Measurements from ENCODE around the gene COL20A1. TPM values are rescaled to one million over a fixed set of nuclear protein-coding genes. Genes with fewer than 3 reads are reported as not detected.
"Not testable (repeated sequence)": the region's sequence is repeated elsewhere in the genome, so short reads cannot be mapped to it uniquely, and the experiment has no call there.

COL20A1 gene
- polyA plus RNA-seq, 6 donors from 2014 or later = not detected

DNA sequence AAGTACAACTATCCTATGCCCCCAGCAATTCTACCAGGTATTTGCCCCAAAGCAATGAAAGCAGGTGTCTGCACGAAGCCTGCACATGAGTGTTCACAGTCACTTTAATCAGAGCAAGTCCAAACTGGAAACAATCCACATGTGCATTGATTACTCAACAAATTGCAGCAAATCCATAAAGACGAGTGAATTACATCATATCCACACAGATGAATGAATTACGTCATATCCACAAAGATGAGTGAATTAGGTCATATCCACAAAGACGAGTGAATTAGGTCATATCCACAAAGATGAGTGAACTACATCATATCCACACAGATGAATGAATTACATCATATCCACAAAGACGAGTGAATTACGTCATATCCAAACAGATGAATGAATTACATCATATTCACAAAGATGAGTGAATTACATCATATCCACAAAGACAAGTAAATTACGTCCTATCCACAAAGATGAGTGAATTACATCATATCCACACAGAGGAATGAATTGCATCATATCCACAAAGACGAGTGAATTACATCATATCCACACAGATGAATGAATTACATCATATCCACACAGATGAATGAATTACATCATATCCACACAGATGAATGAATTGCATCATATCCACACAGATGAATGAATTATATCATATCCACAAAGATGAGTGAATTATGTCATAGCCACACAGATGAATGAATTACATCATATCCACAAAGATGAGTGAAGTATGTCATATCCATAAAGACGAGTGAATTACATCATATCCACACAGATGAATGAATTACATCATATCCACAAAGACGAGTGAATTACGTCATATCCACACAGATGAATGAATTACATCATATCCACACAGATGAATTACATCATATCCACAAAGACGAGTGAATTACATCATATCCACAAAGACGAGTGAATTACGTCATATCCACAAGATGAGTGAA is 46.4 kb downstream of the COL20A1 start:
- H3K4me3 Mint-ChIP-seq; ATAC-seq (ENCODE audit: low read depth in 2 of 2); DNase-seq; H3K27ac Mint-ChIP-seq; H3K9me3 Mint-ChIP-seq; H3K36me3 Mint-ChIP-seq; H3K4me1 Mint-ChIP-seq: not testable (repeated sequence)
- H3K27me3 Mint-ChIP-seq = peaks cover 43 to 54% (median 43%) of the 10 kb centered on the region in 3 donors

DNA sequence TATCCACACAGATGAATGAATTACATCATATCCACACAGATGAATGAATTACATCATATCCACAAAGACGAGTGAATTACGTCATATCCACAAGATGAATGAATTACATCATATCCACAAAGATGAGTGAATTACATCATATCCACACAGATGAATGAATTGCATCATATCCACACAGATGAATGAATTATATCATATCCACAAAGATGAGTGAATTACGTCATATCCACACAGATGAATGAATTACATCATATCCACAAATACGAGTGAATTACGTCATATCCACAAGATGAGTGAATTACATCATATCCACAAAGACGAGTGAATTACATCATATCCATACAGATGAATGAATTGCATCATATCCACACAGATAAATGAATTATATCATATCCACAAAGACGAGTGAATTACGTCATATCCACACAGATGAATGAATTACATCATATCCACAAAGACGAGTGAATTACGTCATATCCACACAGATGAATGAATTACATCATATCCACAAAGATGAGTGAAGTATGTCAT is 47.2 kb downstream of the COL20A1 start:
- not testable (repeated sequence) for ATAC-seq (ENCODE audit: low read depth in 2 of 2); H3K4me1 Mint-ChIP-seq; H3K4me3 Mint-ChIP-seq; DNase-seq; H3K36me3 Mint-ChIP-seq; H3K9me3 Mint-ChIP-seq; H3K27ac Mint-ChIP-seq
- peaks cover 38 to 54% (median 41%) of the 10 kb centered on the region in 3 donors for H3K27me3 Mint-ChIP-seq

DNA sequence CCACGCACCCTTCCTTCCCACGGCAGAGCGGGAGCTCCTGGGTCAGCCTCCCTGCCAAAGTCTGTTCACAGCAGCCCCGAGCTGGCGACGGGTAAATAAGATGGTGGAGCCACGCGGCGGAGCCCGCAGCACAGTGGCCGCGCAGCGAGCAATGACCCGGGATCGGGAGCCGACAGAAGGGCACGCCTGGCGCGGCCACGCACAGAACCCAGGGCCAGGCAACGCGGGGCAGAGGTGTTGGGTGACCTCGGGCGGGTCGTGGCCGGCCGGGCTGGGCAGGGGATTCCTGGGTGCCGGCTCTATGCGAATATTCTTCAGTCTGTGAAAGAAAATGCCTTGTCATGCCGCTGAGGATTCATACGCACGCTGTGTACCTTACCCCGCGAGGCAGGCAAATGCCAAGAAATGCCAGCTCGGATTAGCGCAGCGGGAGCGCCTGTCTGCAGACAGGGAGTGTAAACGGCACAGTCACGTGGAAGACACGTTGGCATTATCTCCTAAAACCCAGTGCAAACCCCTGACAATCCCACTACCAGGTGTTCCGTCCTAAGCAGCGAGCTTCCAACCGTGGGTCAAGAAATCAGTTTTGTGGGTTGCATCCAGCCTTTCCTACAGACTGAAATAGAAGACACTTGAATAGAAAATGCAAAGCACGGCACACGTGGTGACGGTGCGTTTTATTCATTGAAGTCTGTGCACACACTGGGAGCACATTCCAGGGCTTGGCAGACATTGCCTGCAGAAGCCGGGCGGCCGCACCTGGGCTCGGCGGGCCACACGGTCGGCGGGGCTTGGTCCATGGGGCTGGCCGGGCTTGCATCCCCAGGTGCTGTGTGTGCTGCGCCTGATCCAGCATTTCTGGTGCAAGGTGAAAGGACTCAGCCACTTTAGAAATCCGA is 49.8 kb downstream of the COL20A1 start:
- ATAC-seq (ENCODE audit: low read depth in 2 of 2) (no peak), DNase-seq (no peak)
- Mint-ChIP-seq H3K27ac (no peak overlapping the region), H3K4me3 (no peak overlapping the region), H3K27me3 (peaks cover 22 to 30% (median 24%) of the 10 kb centered on the region in 3 donors), H3K4me1 (no peaks in the 10 kb centered on the region), H3K36me3 (no peaks in the 10 kb centered on the region), H3K9me3 (no peaks in the 10 kb centered on the region)

- H3K27me3 Mint-ChIP-seq = peaks cover 14 to 21% (median 18%) of the 10 kb centered on the region in 3 donors
- ATAC-seq (ENCODE audit: low read depth in 2 of 2) (no peak), DNase-seq (no peak)
- no peaks in the 10 kb centered on the region for H3K9me3 Mint-ChIP-seq
- no peaks in the 10 kb centered on the region for H3K36me3 Mint-ChIP-seq
- H3K27ac Mint-ChIP-seq = no peak overlapping the region
- H3K4me3 Mint-ChIP-seq = no peak overlapping the region
- no peaks in the 10 kb centered on the region for H3K4me1 Mint-ChIP-seq
Observed at GRCh38 chr20:63343460-63344445, 50.8 kb downstream of the COL20A1 start.

DNA sequence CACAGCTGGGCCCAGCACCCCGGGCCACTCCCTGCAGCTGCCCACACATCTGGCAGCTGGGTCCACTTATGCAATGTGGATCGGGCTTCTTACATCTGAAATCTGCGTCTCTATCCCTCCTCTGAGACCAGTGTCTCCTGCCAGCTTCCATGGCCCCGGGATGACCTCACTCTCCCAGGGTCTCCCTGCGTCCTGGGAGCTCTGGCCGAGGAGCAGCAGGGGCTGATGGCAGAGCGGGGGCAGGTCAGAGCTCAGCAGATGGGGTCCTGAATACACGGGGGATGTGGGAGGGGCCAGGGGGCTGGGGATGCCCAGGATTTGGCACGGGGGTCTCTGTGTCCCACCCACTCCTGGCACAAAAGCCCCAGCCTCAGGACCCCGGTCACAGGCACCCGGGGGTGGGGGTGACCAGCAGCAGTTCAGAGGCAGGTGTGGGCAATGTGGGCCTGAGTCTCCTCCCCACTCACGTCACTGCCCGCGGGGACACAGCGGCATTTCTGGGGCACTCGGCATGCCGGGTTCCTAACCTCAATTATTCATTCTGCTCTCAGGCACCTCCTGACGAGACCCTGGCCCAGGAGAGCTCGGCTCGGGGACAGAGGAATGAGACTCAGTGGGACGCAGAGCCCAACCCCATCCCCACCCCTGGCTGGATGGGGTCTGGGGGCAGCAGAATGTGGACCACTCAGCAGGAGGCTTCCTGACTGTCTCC is 51.8 kb downstream of the COL20A1 start:
- H3K36me3 Mint-ChIP-seq = no peaks in the 10 kb centered on the region
- H3K4me1 Mint-ChIP-seq = no peaks in the 10 kb centered on the region
- DNase-seq = no peak
- H3K27me3 Mint-ChIP-seq = peaks cover 10 to 19% (median 15%) of the 10 kb centered on the region in 3 donors
- no peak overlapping the region for H3K27ac Mint-ChIP-seq
- no peak for ATAC-seq (ENCODE audit: low read depth in 2 of 2)
- H3K4me3 Mint-ChIP-seq = no peak overlapping the region
- no peaks in the 10 kb centered on the region for H3K9me3 Mint-ChIP-seq

DNA sequence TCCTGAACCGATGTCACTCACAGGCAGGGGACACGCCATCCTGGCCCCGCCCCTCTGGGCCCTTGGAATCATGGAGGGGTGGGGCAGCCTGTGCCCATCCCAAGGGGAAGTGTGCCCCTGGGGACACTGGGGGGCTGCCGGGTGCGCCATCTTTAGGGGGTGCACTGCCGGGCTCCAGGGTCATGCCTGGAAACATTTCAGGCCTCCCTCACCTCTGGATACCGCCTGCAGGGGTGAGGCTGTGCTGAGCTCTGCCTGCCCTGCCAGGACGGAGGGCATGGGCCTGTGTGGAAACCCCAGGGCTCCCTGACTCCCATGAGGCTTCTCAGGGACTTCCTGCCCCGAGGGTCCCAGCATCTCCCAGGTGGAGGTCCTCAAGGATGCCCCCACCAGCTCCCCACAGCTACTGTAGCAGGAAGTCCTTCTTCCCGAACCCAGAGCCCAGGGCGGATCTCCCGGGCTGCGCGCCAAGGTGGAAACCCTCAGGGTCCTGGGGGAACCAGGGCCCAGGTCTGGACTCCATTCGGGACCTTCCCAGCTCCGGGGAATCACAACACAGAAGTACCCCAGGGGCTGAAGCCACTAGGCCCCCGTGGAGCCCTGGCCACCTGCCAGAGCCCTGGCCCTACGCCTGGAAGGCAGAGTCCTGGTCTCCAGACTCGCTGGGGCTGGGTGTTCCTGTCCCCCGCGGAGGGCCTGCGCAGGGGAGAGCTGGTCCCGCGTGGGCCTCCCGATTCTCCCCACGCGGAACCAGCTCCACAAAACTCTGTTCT is 52.5 kb downstream of the COL20A1 start:
- Mint-ChIP-seq H3K36me3 (no peaks in the 10 kb centered on the region), H3K4me1 (peaks cover 0 to 4% (median 0%) of the 10 kb centered on the region in 3 donors), H3K9me3 (peaks cover 0 to 4% (median 0%) of the 10 kb centered on the region in 7 donors), H3K27me3 (peaks cover 10 to 19% (median 15%) of the 10 kb centered on the region in 3 donors), H3K27ac (no peak overlapping the region), H3K4me3 (no peak overlapping the region)
- ATAC-seq (ENCODE audit: low read depth in 2 of 2) (no peak), DNase-seq (no peak)

DNA sequence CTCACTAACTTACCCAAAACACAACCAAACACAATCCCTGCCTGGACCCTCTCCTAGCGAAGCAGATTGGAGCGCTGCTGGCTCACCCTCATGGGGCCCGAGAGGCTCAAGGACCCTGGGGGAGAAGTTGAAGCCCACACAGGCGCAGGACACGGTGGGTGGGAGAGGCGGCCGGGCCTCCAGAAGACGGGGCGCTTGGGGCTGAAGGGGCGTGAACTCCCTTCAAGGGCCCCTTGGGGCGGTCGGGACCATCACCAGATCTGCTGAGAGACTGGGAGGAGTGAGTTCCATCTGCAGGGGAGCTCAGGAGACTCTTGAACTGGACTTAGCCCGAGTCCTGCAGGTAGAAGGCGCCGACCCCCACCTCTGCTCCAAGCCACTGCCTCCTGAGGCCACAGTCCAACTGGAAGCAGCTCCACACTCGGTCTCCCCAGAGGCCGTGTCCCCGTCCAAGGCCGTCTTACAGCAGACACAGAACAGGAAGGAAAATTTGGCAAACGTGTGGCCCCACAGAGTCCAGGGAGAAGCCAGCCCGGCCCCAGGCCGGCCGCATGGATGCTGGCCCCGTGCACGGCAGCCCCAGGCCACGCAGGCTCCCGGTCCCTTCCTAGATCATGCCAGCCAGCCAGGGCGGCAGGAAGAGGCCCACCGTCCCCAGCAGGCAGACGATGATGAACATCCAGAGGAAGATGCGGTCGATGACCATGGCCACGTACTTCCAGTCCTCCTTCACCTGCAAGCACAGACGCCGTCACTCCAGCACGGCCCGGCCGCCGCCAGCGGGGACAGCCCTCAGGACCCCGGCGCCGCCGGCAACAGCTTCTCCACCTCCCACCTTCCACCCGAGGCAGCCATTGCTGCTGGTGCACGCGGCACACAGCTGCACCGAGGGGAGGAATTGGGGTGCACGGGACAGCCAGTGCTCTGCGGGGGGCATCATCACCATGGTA is 53.4 kb downstream of the COL20A1 start:
- peaks cover 7 to 10% (median 9%) of the 10 kb centered on the region in 3 donors for H3K27me3 Mint-ChIP-seq
- DNase-seq = no peak
- no peaks in the 10 kb centered on the region for H3K36me3 Mint-ChIP-seq
- peaks cover 0 to 5% (median 0%) of the 10 kb centered on the region in 3 donors for H3K4me1 Mint-ChIP-seq
- no peak overlapping the region for H3K4me3 Mint-ChIP-seq
- ATAC-seq (ENCODE audit: low read depth in 2 of 2) = no peak
- no peak overlapping the region for H3K27ac Mint-ChIP-seq
- H3K9me3 Mint-ChIP-seq = peaks cover 0 to 6% (median 0%) of the 10 kb centered on the region in 7 donors

GRCh38 chr20:63347081-63347741 is 54.2 kb downstream of the COL20A1 start:
- ATAC-seq (ENCODE audit: low read depth in 2 of 2) (no peak), DNase-seq (no peak)
- H3K9me3 Mint-ChIP-seq = peaks cover 0 to 6% (median 0%) of the 10 kb centered on the region in 7 donors
- H3K4me1 Mint-ChIP-seq = peaks cover 0 to 5% (median 0%) of the 10 kb centered on the region in 3 donors
- no peaks in the 10 kb centered on the region for H3K36me3 Mint-ChIP-seq
- no peak overlapping the region for H3K27ac Mint-ChIP-seq
- no peak overlapping the region for H3K4me3 Mint-ChIP-seq
- H3K27me3 Mint-ChIP-seq = peaks cover 2 to 4% (median 2%) of the 10 kb centered on the region in 3 donors

GRCh38 chr20:63347950-63348827 is 55.2 kb downstream of the COL20A1 start:
- Mint-ChIP-seq H3K27me3 (no peaks in the 10 kb centered on the region), H3K4me1 (peaks cover 0 to 5% (median 0%) of the 10 kb centered on the region in 3 donors), H3K9me3 (peaks cover 0 to 6% (median 0%) of the 10 kb centered on the region in 7 donors), H3K27ac (no peak overlapping the region), H3K36me3 (no peaks in the 10 kb centered on the region), H3K4me3 (no peak overlapping the region)
- DNase-seq (no peak), ATAC-seq (ENCODE audit: low read depth in 2 of 2) (no peak)
